Measurements from ENCODE around the gene STK35. TPM values are rescaled to one million over a fixed set of nuclear protein-coding genes. Genes with fewer than 3 reads are reported as not detected.

STK35 gene
- total and polyA plus RNA-seq, 2 experiments from 2014 or later = 14.2 to 59.7 TPM

- TF ChIP-seq ZNF462 (CRISPR knock-in tag; IDR thresholded peaks at IDR 0.05) (no peak), EZH2phosphoT487 (IDR thresholded peaks at IDR 0.05; ENCODE audit: unreplicated experiment) (no peak), ETS1 (IDR thresholded peaks at IDR 0.05) (no peak), STAT1 (IDR thresholded peaks at IDR 0.05; ENCODE audit: unreplicated experiment) (no peak), POLR2AphosphoS5 (IDR thresholded peaks at IDR 0.05; ENCODE audit: low read depth) (no peak), ZNF114 (CRISPR knock-in tag; IDR thresholded peaks at IDR 0.05) (no peak), JUNB (IDR thresholded peaks at IDR 0.05; ENCODE audit: unreplicated experiment) (no peak)
Observed at GRCh38 chr20:2114127-2114959, 12.7 kb downstream of the STK35 start (continued).
